GDM1 (cell line): ENCODE results near the gene BAZ1B.
"Not testable (repeated sequence)": the region's sequence is repeated elsewhere in the genome, so short reads cannot be mapped to it uniquely, and the experiment has no call there.

Source experiments
- DNase-seq: peaks from one replicate; lab custom pipeline; 2025; lab: John Stamatoyannopoulos, UW

The BAZ1B gene

GRCh38 chr7:73426016-73426415, 96.1 kb downstream of the BAZ1B start:
- no peak for DNase-seq

GRCh38 chr7:73425356-73425983, 96.6 kb downstream of the BAZ1B start:
- no peak for DNase-seq

- DNase-seq: no peak
These were observed 97.6 kb downstream of the BAZ1B start for GRCh38 chr7:73424489-73424885.

- no peak for DNase-seq
These were observed 98.3 kb downstream of the BAZ1B start for GRCh38 chr7:73423519-73424488.

- DNase-seq: not testable (repeated sequence)
These were observed 101.5 kb downstream of the BAZ1B start for GRCh38 chr7:73420610-73421009.

GRCh38 chr7:73420016-73420415, 102.1 kb downstream of the BAZ1B start:
- not testable (repeated sequence) for DNase-seq

- DNase-seq: no peak
These were observed 103.9 kb downstream of the BAZ1B start for GRCh38 chr7:73418113-73418703.

GRCh38 chr7:73410541-73411131, 111.5 kb downstream of the BAZ1B start:
- not testable (repeated sequence) for DNase-seq

- not testable (repeated sequence) for DNase-seq
These were observed 117.2 kb downstream of the BAZ1B start for GRCh38 chr7:73404860-73405259.

- DNase-seq: not testable (repeated sequence)
These were observed 122.7 kb downstream of the BAZ1B start for GRCh38 chr7:73399185-73400050.

GRCh38 chr7:73397521-73398281, 124.4 kb downstream of the BAZ1B start:
- DNase-seq: no peak

GRCh38 chr7:73395538-73396503, 126.3 kb downstream of the BAZ1B start:
- DNase-seq: no peak

- no peak for DNase-seq
These were observed 127.7 kb downstream of the BAZ1B start for GRCh38 chr7:73394422-73394821.

- no peak for DNase-seq
These were observed 130.7 kb downstream of the BAZ1B start for GRCh38 chr7:73391396-73391795.
